Measurements from ENCODE around the gene PCYT1B. TPM values are rescaled to one million over a fixed set of nuclear protein-coding genes. Genes with fewer than 3 reads are reported as not detected.

The PCYT1B gene
- total and polyA plus RNA-seq, 9 of the 15 experiments (the other 6 are each of a cell fraction or from before 2014, with no cell fraction given): 0.04 to 0.34 (median 0.07) TPM; not detected in 1

DNA sequence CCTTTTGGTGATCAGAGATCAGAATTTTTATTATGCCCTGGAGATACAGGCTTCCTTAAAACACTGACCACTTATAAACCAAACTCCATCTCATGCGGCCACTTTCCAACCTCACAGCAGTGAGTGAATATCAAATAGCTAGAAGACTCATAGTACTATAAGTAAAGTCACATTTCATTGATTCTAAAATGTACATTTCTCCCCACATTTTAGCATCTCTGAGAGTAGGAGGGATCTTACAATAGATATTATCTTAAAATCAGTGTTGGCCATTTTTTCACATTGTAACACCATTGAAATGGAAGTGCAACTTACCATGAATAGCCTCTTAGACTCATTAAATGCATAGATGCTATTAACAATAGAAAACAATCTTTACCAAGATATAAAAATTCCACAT is 17.4 kb downstream of the PCYT1B start (continued):
- no peak for TF ChIP-seq ZNF407 (IDR thresholded peaks at IDR 0.05; ENCODE audit: low read depth)
- TF ChIP-seq MAZ (CRISPR knock-in tag; conservative IDR thresholded peaks at IDR 0.05 in 1 of 2, IDR thresholded peaks at IDR 0.05 in 1 of 2): no peak
- TF ChIP-seq GTF2A2 (tag; IDR thresholded peaks at IDR 0.05): no peak
- TF ChIP-seq RUNX1 (IDR thresholded peaks at IDR 0.05; ENCODE audit: low read depth): no peak
- no peak for TF ChIP-seq NCOA1 (IDR thresholded peaks at IDR 0.05; ENCODE audit: low read depth)
- no peak for TF ChIP-seq POLR3G (IDR thresholded peaks at IDR 0.05; ENCODE audit: extremely low read depth, insufficient read length, insufficient replicate concordance)
- no peak for TF ChIP-seq KDM4B (IDR thresholded peaks at IDR 0.05; ENCODE audit: borderline replicate concordance in 2 of 2, low read depth in 1 of 2)
- TF ChIP-seq RERE (CRISPR knock-in tag; IDR thresholded peaks at IDR 0.05; ENCODE audit: borderline replicate concordance): no peak
- TF ChIP-seq FOXP1 (CRISPR knock-in tag; IDR thresholded peaks at IDR 0.05): no peak
- TF ChIP-seq ZNF518B (CRISPR knock-in tag; IDR thresholded peaks at IDR 0.05): no peak

Measured in K562 (cell line).